Astrocyte (in vitro differentiated cells and primary cell): ENCODE results near the gene PRKG1. TPM values are rescaled to one million over a fixed set of nuclear protein-coding genes. Genes with fewer than 3 reads are reported as not detected.

ENCODE experiments used
- DNase-seq: peaks from one replicate; pipeline ENCODE4 v3.0.0-alpha.2; 2010; ENCODE audit warnings: low read depth
- FAIRE-seq: peaks from 2 replicates; lab custom pipeline; 2011; peaks lifted over from hg19 to GRCh38; lab: Jason Lieb, UNC
- H2AFZ ChIP-seq: 2 replicates; pipeline ENCODE4 v1.6.0; 2012; ENCODE audit warnings: low read depth, low read length, inconsistent platforms
- H3K27ac ChIP-seq: 2 replicates; pipeline ENCODE4 v1.5.1; 2011; ENCODE audit warnings: low read depth, low read length, inconsistent platforms
- H3K27me3 ChIP-seq: 2 replicates; pipeline ENCODE4 v1.6.0; 2011; ENCODE audit warnings: low read length, inconsistent platforms; ENCODE audit not compliant: insufficient read depth
- H3K36me3 ChIP-seq: 2 replicates; pipeline ENCODE4 v1.5.1; 2011; ENCODE audit warnings: low read length, inconsistent platforms; ENCODE audit not compliant: insufficient read depth
- H3K4me1 ChIP-seq: 2 replicates; pipeline ENCODE4 v1.5.1; 2011; ENCODE audit warnings: low read length, inconsistent platforms; ENCODE audit not compliant: insufficient read depth
- H3K4me2 ChIP-seq: 2 replicates; pipeline ENCODE4 v1.6.0; 2012; ENCODE audit warnings: low read length, inconsistent platforms
- H3K4me3 ChIP-seq: 2 replicates; pipeline ENCODE4 v1.5.1; 2011; ENCODE audit warnings: low read depth, mild to moderate bottlenecking, low read length, inconsistent platforms; ENCODE audit not compliant: insufficient read depth
- H3K79me2 ChIP-seq: 2 replicates; pipeline ENCODE4 v1.6.0; 2012; ENCODE audit warnings: mild to moderate bottlenecking, low read length, inconsistent platforms; ENCODE audit not compliant: insufficient read depth
- H3K9ac ChIP-seq: 2 replicates; pipeline ENCODE4 v1.6.0; 2012; ENCODE audit warnings: mild to moderate bottlenecking, low read length, inconsistent platforms
- H3K9me3 ChIP-seq: 2 replicates; pipeline ENCODE4 v1.5.1; 2012; ENCODE audit warnings: low read depth, mild to moderate bottlenecking, low read length, inconsistent platforms; ENCODE audit not compliant: insufficient read depth
- H4K20me1 ChIP-seq: 2 replicates; pipeline ENCODE4 v1.6.0; 2012; ENCODE audit warnings: low read length, inconsistent platforms; ENCODE audit not compliant: insufficient read depth
- H3K27ac Mint-ChIP-seq: one replicate; pipeline ENCODE4 v1.8.0; 2021; ENCODE audit warnings: mild to moderate bottlenecking, mixed read lengths; ENCODE audit not compliant: unreplicated experiment
- H3K27me3 Mint-ChIP-seq: one replicate; pipeline ENCODE4 v1.8.0; 2021; ENCODE audit warnings: low read depth, mixed read lengths; ENCODE audit not compliant: unreplicated experiment
- H3K36me3 Mint-ChIP-seq: one replicate; pipeline ENCODE4 v1.8.0; 2021; ENCODE audit warnings: low read depth, mixed read lengths; ENCODE audit not compliant: unreplicated experiment
- H3K4me1 Mint-ChIP-seq: one replicate; pipeline ENCODE4 v1.8.0; 2021; ENCODE audit warnings: low read depth, mixed read lengths; ENCODE audit not compliant: unreplicated experiment
- H3K4me3 Mint-ChIP-seq: one replicate; pipeline ENCODE4 v1.8.0; 2021; ENCODE audit warnings: mild to moderate bottlenecking, moderate library complexity, mixed read lengths; ENCODE audit not compliant: unreplicated experiment
- H3K9me3 Mint-ChIP-seq: one replicate; pipeline ENCODE4 v1.8.0; 2021; ENCODE audit warnings: mild to moderate bottlenecking, mixed read lengths; ENCODE audit not compliant: unreplicated experiment
- EZH2 ChIP-seq: IDR thresholded peaks from 2 replicates; pipeline ENCODE4 v1.6.1; 2012; ENCODE audit warnings: mild to moderate bottlenecking, low read length, inconsistent platforms; ENCODE audit not compliant: insufficient read depth
- total RNA-seq: library from RNA; stranded (reverse); gene quantifications from 2 replicates; pipeline ENCODE4 v1.2.1, GENCODE V29; 2021
- TF ChIP-seq, protein P1 (sequence below): IDR thresholded peaks from 2 replicates; pipeline ENCODE4 v1.5.1; 2011; ENCODE audit warnings: low read depth, mild to moderate bottlenecking, inconsistent platforms, low read length, moderate library complexity; ENCODE audit not compliant: insufficient read depth

Gene PRKG1
- total RNA-seq, 1 donor from 2014 or later, result 3.1 TPM

GRCh38 chr10:51981731-51982130 is 907.4 kb downstream of the PRKG1 start:
- no peak for DNase-seq

GRCh38 chr10:51983481-51983880 is 909.2 kb downstream of the PRKG1 start:
- Histone ChIP-seq H2AFZ (no peak overlapping the region), H3K4me3 (no peak overlapping the region), H4K20me1 (no peaks in the 10 kb centered on the region), H3K9me3 (no peaks in the 10 kb centered on the region), H3K4me2 (no peak overlapping the region), H3K4me1 (no peaks in the 10 kb centered on the region), H3K36me3 (no peaks in the 10 kb centered on the region), H3K27me3 (no peaks in the 10 kb centered on the region), H3K27ac (no peak overlapping the region), H3K9ac (no peak overlapping the region), H3K79me2 (no peaks in the 10 kb centered on the region)
- Mint-ChIP-seq H3K4me1 (no peaks in the 10 kb centered on the region), H3K36me3 (no peaks in the 10 kb centered on the region), H3K27ac (no peak overlapping the region), H3K9me3 (no peaks in the 10 kb centered on the region), H3K27me3 (no peaks in the 10 kb centered on the region), H3K4me3 (no peak overlapping the region)
- FAIRE-seq (no peak), DNase-seq (no peak)
- TF ChIP-seq, protein P1, sequence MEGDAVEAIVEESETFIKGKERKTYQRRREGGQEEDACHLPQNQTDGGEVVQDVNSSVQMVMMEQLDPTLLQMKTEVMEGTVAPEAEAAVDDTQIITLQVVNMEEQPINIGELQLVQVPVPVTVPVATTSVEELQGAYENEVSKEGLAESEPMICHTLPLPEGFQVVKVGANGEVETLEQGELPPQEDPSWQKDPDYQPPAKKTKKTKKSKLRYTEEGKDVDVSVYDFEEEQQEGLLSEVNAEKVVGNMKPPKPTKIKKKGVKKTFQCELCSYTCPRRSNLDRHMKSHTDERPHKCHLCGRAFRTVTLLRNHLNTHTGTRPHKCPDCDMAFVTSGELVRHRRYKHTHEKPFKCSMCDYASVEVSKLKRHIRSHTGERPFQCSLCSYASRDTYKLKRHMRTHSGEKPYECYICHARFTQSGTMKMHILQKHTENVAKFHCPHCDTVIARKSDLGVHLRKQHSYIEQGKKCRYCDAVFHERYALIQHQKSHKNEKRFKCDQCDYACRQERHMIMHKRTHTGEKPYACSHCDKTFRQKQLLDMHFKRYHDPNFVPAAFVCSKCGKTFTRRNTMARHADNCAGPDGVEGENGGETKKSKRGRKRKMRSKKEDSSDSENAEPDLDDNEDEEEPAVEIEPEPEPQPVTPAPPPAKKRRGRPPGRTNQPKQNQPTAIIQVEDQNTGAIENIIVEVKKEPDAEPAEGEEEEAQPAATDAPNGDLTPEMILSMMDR, result no peak
- no peak for TF ChIP-seq EZH2

More at GRCh38 chr10:51981731-51982130, 907.4 kb downstream of the PRKG1 start:
- no peaks in the 10 kb centered on the region for H3K36me3 ChIP-seq
- no peaks in the 10 kb centered on the region for H3K27me3 Mint-ChIP-seq
- H3K36me3 Mint-ChIP-seq, result no peaks in the 10 kb centered on the region
- no peaks in the 10 kb centered on the region for H4K20me1 ChIP-seq
- no peak for TF ChIP-seq EZH2
- TF ChIP-seq, protein P1, result no peak
- H3K4me2 ChIP-seq, result no peak overlapping the region
- no peaks in the 10 kb centered on the region for H3K9me3 Mint-ChIP-seq
- H3K4me3 Mint-ChIP-seq, result no peak overlapping the region
- no peaks in the 10 kb centered on the region for H3K9me3 ChIP-seq
- H3K79me2 ChIP-seq, result no peaks in the 10 kb centered on the region
- no peak overlapping the region for H3K9ac ChIP-seq
- no peak for FAIRE-seq
- H3K4me3 ChIP-seq, result no peak overlapping the region
- no peak overlapping the region for H3K27ac Mint-ChIP-seq
- no peak overlapping the region for H3K27ac ChIP-seq
- no peaks in the 10 kb centered on the region for H3K27me3 ChIP-seq
- H3K4me1 Mint-ChIP-seq, result no peaks in the 10 kb centered on the region
- no peaks in the 10 kb centered on the region for H3K4me1 ChIP-seq
- no peak overlapping the region for H2AFZ ChIP-seq

- Mint-ChIP-seq H3K36me3 (no peaks in the 10 kb centered on the region), H3K9me3 (no peaks in the 10 kb centered on the region), H3K4me1 (no peaks in the 10 kb centered on the region), H3K4me3 (no peak overlapping the region), H3K27ac (no peak overlapping the region), H3K27me3 (no peaks in the 10 kb centered on the region)
- H2AFZ ChIP-seq, result no peak overlapping the region
- H3K36me3 ChIP-seq, result no peaks in the 10 kb centered on the region
- no peak overlapping the region for H3K9ac ChIP-seq
- H3K9me3 ChIP-seq, result no peaks in the 10 kb centered on the region
- H3K79me2 ChIP-seq, result no peaks in the 10 kb centered on the region
- H3K4me2 ChIP-seq, result no peak overlapping the region
- no peak overlapping the region for H3K27ac ChIP-seq
- TF ChIP-seq, protein P1, result no peak
- no peak for TF ChIP-seq EZH2
- H3K27me3 ChIP-seq, result no peaks in the 10 kb centered on the region
- no peaks in the 10 kb centered on the region for H4K20me1 ChIP-seq
- H3K4me1 ChIP-seq, result no peaks in the 10 kb centered on the region
- FAIRE-seq (no peak), DNase-seq (no peak)
- no peak overlapping the region for H3K4me3 ChIP-seq
Measured at GRCh38 chr10:51985336-51985735, 911.0 kb downstream of the PRKG1 start.
